ENCODE measurements around the gene SOD3.

Gene SOD3

DNA sequence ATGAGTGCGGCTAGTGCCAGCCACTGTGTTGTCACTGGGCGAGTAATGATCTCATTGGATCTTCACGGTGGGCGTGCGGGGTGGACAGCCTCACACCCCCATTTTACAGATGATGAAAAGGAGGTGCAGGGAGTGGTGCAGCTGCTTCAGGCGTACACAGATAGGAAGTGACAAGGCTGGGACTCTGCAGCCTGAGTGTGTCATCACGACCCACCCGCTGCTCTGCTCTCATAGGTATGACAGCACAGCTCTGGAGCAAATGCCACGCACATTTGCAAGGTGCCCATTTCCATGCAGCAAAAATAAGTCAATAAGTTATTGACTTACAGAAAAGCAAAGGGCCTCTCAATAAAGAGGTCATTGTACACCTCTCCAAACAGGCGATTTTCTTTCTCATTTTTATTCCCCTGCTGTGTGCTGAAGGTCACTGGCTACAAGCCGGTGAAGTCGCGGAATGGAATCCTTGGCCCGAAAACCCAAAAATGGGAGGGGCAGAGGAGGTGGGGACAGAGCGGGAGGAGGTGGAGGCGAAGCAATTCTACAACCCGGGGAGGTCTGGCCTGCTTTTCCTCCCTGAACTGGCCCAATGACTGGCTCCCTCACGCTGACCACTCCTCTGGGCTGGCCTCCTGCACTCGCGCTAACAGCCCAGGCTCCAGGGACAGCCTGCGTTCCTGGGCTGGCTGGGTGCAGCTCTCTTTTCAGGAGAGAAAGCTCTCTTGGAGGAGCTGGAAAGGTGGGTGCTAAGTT lies at the start of gene SOD3:
SOD3 (plus strand) TSS at position 658 of the 750 bp plus-strand sequence. CDS start 3,949 bp downstream, outside the sequence.
- no peak for DNase-seq

DNA sequence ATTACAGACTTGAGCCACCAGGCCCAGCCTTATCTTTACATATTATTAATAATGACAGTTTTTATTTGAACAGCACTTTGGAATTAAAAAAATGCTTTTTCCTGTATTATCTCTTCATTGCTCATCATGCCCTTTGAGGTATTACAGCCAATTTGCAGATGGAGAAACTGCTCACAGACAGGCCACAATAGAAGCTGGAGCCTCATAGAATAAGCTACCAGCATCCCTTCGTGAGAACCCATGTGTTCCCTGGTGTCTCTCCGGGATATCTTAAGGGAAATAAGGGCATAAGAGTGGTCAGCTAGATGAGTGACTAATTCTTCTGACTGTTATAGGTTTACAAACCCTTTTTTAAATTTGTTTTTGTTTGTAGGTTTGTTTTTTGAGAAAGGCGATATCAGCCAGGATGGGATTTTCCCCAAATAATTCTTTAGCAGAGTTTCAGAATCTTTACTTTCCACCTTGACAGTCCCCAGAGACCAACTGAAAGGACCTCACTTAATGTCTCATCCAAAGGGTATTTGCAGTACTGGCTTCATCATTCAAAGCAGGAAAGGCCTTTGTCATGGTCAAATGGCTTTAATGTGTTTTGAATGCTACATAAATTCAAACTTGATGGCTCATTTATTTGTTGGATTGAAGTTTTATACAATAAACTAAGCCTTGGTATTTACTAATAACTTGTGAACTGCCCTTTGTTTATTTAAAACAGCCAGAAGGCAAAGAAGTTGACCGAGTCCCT lies 48.0 kb upstream of the SOD3 start:
- no peak for DNase-seq

DNA sequence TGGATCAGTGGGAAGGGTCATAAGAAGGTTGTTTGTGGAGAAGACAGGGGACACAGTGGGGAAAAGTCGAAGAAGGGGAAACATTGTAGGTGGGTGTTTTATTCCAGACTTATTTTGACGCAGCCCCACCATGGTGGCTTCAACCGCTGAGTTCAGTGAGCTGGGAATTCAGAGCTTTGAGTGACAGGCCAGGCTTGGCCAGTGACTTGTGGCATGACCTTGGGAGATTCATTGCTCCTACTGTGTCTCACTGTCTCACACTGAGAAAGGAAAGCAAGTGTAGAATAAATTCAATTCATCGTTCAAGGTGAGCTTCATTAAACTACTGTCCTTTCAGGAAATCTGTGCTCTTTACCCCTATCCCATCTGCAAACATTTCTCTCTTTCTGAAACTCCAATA lies 47.4 kb upstream of the SOD3 start:
- no peak for DNase-seq

GRCh38 chr4:24748758-24749350 lies 46.5 kb upstream of the SOD3 start:
- DNase-seq: no peak

DNA sequence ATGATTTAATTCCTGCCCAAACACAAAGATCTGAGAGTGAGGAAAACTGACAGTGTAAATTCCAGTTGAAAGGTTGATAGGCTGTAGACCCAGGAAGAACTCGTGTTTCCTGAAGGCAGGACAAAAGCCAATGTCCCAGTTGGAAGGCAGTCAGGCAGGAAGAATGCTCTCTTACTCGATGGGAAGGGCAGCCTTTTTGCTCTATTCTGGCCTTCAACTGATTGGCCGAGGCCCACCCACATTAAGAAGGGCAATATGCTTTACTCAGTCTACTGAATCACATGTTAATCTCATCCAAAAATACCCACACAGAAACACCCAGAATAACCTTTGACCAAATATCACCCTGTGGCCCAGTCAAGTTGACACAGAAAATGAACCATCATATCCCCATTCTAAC lies 45.3 kb upstream of the SOD3 start:
- no peak for DNase-seq

GRCh38 chr4:24751926-24752539 lies 43.3 kb upstream of the SOD3 start:
- no peak for DNase-seq

DNA sequence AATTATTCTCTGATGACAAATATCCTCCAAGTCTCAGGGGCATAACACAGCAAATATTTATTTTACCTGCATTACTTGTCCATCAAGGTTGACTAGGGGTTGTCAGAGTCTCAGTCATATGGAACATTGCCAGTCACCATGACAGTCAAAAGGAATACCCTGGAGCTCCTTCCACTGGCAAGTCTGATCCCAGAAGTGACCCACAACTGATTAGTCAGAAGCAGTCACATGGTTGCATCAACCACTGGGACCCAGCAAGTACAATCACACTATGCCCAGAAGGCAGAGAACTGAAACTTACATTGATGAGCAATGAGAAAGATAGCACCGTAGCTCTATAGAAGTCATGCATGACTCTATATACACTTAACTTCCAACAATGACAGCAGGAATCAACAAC lies 41.9 kb upstream of the SOD3 start:
- DNase-seq: no peak

DNA sequence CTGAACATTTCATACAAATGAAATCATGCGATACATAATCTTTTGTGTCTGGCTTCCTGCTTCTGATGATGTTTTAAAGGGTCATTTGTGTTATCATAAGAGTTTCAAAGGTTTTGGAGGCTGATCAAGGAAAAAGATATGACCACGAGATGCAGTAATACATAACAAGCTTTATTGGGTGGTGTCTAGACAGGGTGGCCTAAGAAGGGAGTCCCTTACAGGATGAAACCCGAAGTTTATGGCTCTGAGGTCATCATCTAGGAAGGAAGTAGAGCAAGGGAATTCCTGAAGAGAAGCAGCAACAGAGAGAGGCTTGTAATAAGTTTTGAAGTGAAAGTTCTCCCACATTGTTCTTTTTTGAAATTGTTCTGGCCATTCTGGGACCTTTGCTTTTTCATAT lies 40.8 kb upstream of the SOD3 start:
- no peak for DNase-seq

DNA sequence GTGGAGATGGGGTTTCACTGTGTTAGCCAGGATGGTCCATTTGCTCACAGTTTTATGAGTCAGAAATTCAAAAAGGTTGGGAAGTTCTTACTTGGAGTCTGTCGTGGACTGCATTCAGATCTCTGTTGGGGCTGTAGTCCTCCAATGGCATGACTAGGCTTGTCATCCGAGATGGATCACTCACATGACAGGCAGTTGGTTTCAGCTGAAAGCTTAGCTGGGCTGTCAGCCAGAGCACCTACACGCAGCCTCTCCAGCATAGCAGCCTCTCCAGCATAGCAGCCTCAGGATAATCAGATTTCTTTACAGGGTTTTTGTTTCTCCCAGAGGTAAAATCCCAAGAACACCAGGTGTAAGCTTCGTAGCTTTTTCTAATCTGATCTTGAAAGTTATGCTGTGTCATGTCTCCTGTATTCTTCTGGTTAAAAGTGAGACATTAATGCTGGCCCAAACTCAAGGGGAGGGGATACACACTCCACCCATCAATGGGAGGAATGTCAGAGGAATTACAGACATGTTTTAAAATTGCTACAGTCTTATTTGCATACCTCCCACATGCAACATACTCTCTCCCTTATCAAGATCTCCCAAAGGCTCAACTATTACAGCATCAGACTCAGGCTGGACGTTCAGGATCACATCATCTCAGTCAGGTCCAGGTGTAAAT lies 31.6 kb upstream of the SOD3 start:
- DNase-seq: no peak

- DNase-seq: no peak
These were observed 31.0 kb upstream of the SOD3 start for GRCh38 chr4:24764345-24764744.

DNA sequence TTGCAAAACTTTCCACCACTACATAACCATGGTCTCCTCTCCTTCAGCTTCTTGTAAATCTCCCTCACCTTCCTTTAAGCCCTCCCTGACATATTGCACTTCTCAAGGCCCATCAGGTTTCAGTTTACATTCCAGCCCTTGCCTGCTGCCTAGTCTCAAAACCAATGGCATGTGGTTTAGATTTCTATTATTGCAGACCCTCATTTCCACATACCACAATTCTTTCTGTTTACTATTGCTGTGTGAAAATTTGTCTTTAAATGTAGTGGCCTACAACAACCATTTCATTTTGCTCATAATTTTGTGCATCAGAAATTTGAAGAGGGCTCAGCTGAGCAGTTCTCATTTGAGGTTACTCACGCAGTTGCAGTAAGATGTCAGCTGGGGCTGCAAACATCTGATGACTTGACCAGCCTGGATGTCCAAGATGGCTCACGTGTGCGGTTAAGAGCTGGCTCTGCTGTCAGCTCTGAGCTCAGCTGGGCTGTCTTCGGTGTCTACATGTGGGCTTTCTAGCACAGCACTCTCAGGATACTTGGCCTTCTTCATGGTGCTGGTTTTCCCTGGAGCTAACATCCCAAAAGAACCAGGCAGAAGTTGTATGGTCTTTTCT lies 29.9 kb upstream of the SOD3 start:
- no peak for DNase-seq

DNA sequence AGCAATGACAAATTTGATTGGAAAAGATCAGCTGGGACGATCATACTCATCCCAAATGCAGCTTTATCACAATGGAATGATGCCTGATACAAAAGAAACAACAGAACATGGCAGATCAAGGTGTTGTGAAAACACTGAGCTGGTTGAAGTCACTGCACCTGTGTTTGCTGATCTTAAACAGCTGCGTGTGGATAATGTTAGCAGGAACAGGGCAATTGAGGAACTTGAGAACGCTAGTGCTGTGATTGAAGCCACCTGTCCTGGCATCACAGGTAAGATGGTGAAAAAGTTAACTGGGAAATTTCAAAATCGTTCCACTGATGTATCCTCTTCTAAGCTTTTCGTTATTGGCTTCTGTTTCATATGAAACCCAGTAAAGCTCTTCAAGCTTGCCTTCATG lies 27.4 kb upstream of the SOD3 start:
- DNase-seq: no peak

DNA sequence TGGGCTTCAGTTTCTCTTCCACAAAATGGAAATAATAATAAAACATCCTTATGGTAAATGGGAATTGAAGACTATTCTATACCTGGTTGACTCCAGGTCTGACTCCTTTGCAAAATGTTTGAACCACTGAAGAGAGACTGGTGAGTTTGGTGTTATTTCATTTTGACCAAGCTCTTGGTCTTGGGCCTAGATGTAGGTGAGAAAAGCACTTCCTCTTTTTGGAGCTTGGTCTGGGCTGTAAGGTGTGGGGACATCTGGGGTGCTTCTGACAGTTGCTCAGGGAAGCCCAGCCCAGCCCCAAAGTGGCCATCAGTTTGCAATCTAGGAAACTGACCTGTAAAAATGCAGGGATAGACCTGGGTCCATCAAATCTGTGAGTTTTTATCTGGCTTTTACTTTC lies 26.8 kb upstream of the SOD3 start:
- no peak for DNase-seq

DNA sequence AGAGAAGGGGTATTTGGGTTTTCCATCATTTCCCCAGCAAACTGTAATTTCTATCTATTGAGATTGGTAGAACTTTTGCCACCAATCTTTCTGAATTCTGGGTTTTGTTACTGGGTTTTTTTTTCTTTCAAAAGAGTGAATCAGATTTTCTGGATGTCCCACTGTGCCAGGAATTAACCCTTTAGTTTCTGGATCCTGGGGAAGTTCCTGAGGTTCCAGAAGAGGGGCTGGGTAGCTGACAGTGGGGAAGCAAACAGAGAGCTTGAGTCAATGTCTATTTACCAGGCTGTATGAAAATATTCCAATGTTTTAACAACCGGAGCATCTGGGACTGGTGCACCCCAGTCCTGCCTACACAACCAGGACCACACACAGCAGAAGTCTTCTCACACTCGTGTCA lies 25.8 kb upstream of the SOD3 start:
- DNase-seq: no peak

DNA sequence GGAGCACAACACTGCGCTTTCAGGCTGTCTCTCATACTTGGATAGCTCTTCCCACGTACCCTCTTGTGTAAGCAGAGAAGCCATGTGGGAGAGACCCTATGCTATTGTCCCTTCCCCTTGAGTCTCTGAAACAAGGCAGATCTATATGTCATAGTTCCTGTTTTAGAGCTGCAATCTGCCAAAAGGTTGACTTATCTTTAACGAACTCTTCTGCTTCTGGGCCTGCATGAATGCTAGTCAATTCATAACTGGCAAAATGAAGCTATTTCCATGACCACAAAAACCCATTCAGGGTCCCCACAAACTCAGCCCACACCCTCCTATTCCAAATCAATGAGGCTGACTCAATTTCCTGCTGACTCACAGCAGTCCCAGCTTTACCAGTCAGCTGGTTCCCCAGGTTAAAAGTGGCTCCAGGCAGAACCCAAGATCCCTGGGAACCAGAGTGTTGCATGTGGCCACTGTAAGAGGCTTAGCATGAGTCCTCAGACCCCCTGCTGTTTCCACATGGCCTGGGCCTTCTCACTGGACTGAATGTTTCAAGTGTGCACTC lies 25.3 kb upstream of the SOD3 start:
- peak; percentile 1 to 10 for DNase-seq

DNA sequence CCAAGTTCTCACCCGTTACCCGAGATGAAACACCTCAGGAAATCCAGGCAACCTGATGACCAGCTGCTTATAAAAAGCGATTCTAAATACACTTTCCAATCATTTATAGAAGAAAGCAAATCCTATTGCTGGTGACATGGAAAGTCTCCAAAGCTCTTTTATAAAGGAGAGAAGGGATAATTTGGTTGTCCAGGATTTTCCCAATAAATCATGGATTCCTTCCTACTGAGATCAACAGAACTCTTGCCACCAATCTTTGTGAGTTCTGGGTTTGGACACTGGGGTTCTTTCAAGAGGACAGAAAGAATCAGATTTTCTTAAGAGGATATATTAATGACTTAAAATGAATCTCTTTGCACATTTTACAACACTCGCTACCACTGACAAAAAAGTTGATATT lies 24.7 kb upstream of the SOD3 start:
- DNase-seq: no peak

GRCh38 chr4:24771241-24771640 lies 24.1 kb upstream of the SOD3 start:
- DNase-seq: no peak

- no peak for DNase-seq
These were observed 23.2 kb upstream of the SOD3 start for GRCh38 chr4:24772061-24772705.

DNA sequence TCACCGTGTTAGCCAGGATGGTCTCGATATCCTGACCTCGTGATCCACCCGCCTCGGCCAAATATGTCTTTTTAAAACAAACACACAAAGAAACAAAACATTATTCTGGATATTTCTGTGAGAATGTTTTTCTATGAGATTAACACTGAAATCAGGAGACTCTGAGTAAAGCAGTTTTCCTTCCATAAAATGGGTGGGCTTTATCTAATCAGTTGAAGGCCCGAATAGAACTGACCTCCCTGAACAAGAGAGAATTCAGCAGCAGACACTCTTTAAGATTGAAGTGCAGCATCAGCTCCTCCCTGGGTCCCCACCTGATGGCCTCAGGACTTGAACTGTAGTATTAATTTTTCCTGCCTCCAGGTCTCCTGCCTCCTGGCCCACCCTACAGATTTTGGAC lies 22.4 kb upstream of the SOD3 start:
- DNase-seq: no peak

DNA sequence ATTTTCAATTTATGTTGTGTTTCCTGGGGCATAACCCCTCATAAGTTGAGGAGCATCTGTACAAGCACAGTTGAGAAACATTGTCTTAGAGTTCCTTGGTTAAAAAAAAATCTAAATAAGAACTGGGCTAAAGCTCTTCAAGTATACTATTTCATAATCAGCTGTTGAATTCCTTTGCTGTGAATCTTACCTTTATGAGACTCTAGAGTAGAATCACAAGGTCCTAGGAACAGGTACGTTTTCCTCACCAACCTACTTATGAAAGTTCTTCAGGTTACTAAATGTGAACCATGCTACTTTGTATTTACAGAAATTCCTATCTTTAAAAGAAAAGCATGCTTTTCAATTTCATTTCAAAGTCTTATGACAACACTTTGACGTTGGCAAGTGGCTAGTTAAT lies 20.9 kb upstream of the SOD3 start:
- DNase-seq: no peak

DNA sequence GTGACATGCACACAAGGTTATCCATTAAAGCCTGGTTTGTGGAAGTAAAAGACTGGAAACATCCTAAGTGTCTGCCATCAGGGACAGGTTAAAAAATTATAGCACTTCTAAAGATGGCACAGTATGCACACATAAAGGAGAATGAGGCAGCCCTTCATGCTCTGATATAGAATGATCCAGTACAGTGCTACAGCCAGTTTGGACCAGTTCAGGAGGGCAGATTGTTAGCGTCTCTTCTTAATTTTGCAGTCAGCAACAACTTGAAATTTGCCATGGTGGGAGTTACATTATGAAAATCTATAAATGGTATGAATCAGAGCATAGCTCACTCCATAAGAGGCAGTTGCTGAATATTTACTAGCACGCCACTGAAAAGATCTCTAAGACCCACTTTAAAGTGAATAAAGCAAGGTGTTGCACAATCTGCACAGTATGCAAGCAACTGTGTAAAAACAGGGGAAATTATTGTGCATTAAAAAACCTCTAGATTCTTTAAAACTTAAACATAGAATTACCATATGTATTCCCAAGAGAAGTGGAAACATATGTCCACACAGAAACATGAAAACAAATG lies 20.3 kb upstream of the SOD3 start:
- no peak for DNase-seq

- no peak for DNase-seq
These were observed 19.6 kb upstream of the SOD3 start for GRCh38 chr4:24775750-24776149.

All from activated CD4-positive, alpha-beta T cell treated with anti-CD3 and anti-CD28 coated beads, Interleukin-2, amount 50 U/mL, for 48 hours (primary cell).